ENCODE data around the gene DYRK1A.
A peak's percentile ranks its signal among the peaks of the same experiment; 100 is the strongest.
"Not testable (repeated sequence)": the region's sequence is repeated elsewhere in the genome, so short reads cannot be mapped to it uniquely, and the experiment has no call there.

The DYRK1A gene

GRCh38 chr21:37484535-37485474, 118.2 kb downstream of the DYRK1A start:
- DNase-seq (ENCODE audit: low spot score): no peak

- DNase-seq (ENCODE audit: low spot score): no peak
Observed at GRCh38 chr21:37489553-37489952, 123.0 kb downstream of the DYRK1A start.

DNA sequence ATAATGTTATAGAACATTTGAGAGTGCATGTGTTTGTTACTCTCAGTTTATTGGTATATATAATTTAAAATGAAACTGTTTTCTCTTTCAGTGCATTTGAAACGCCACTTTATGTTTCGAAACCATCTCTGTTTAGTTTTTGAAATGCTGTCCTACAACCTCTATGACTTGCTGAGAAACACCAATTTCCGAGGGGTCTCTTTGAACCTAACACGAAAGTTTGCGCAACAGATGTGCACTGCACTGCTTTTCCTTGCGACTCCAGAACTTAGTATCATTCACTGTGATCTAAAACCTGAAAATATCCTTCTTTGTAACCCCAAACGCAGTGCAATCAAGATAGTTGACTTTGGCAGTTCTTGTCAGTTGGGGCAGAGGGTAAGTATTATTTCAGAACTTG, 123.5 kb downstream of the DYRK1A start:
- no peak for DNase-seq (ENCODE audit: low spot score)

DNA sequence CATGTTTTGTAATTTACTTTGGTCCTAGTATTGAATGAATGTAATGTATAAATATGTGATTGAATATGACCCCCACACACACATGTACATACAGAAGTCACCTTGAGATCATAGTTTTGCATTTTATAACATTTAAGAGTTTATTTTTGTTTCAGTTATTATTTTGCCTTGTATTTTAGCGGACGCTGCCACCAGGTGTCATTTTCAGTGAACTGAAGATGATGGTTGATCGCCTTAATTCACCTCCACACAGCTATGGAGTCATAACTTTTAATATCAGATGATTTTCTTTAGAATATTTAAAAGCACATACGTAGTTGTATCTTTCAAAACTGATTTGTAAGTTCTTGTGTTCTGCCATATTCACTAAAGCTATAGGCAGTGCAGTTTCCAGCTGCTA, 130.4 kb downstream of the DYRK1A start:
- no peak for DNase-seq (ENCODE audit: low spot score)

DNA sequence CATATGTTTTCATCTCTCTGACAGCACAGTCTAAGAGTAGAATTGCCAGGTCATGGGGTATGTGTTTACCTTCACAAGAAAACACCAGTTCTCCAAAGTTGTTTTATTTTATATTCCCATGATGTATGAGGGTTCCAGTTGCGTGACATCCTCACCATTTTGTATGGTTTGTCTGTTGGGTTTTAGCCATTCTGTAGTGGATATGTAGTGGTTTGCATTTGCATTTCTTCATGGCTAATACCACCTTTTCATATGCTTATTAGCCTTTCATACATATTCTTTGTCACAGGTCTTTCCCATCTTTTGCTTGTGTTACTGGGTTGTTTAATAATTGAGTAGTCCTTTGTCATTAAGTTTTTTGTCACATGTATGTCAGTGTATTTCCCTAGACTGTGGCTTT, 132.1 kb downstream of the DYRK1A start:
- no peak for DNase-seq (ENCODE audit: low spot score)

DNA sequence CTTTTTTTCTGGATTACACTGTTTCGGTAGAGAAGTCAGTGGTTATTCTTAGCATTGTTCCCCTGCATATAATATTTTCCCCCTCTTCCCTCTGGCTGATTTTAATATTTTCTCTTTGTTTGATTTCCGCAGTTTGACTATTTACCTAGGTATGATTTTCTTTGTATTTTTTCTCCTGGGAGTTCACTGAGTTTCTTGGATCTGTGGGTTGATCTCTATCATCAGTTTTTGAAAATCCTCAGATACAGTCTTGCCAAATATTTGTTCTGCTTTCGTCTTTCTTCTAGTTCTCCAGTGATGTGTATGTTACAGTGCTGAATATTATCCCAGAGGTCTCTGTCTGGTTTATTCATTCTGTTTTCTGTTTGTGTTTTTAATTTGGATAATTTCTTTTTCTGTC, 136.4 kb downstream of the DYRK1A start:
- DNase-seq (ENCODE audit: low spot score): no peak

GRCh38 chr21:37503848-37504467, 137.4 kb downstream of the DYRK1A start:
- DNase-seq (ENCODE audit: low spot score): peak; percentile 28

- no peak for DNase-seq (ENCODE audit: low spot score)
Observed at GRCh38 chr21:37505963-37506362, 139.4 kb downstream of the DYRK1A start.

GRCh38 chr21:37507716-37508115, 141.1 kb downstream of the DYRK1A start:
- no peak for DNase-seq (ENCODE audit: low spot score)

- no peak for DNase-seq (ENCODE audit: low spot score)
Observed at GRCh38 chr21:37508341-37508740, 141.8 kb downstream of the DYRK1A start.

- no peak for DNase-seq (ENCODE audit: low spot score)
Observed at GRCh38 chr21:37509802-37510393, 143.3 kb downstream of the DYRK1A start.

GRCh38 chr21:37511848-37512247, 145.3 kb downstream of the DYRK1A start:
- no peak for DNase-seq (ENCODE audit: low spot score)

DNA sequence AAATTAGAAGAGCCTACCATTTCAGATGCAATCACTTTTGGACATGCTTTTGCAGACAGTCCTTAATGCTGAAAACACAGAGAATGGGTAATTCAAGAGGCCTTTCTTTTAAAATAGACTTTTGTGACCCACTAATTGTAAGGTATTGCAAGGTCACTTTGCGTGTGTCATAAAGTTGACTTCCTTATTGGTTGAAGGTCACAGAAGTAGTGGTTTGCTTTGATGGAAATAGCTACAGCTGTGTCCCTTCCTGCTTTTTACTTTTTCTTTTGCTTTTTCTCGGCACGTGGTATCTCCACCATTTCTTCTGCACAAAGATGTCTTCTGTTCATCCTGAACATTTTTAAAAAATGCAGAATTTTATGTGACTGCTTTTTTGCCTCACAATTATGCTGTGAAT, 146.8 kb downstream of the DYRK1A start:
- no peak for DNase-seq (ENCODE audit: low spot score)

DNA sequence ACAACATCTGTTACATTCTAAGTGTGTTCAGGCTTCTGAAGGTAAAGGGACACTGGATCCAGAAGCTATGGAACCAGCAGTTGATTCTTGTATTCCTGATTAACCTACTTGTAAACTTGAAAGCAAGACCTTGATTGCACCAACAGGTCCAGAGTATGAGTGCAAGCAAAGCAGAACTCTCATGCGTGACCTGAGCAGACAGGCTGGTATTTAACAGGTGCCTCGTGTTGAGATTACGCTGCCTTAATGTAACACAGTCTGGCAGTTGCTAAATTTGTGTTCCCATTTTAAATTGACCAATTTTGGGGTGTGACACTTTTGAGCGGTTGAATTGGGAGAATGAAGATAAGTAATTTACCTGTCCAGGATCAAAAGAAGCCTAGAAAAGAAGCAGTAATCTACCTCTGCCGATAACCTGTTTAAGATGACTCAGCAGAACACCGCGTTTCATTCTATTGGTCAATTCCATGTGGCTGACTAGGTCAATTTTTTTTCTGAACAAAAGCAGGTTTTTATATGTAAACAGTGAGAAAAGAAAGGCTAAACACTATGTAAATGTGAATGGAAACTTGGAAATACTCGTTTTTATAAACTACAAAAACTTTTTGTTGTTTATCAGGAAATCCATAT, 147.6 kb downstream of the DYRK1A start:
- DNase-seq (ENCODE audit: low spot score): no peak

GRCh38 chr21:37516998-37517397, 150.4 kb downstream of the DYRK1A start:
- DNase-seq (ENCODE audit: low spot score): no peak

- DNase-seq (ENCODE audit: low spot score): no peak
Observed at GRCh38 chr21:37520801-37521200, 154.2 kb downstream of the DYRK1A start.

- no peak for DNase-seq (ENCODE audit: low spot score)
Observed at GRCh38 chr21:37521658-37522057, 155.1 kb downstream of the DYRK1A start.

DNA sequence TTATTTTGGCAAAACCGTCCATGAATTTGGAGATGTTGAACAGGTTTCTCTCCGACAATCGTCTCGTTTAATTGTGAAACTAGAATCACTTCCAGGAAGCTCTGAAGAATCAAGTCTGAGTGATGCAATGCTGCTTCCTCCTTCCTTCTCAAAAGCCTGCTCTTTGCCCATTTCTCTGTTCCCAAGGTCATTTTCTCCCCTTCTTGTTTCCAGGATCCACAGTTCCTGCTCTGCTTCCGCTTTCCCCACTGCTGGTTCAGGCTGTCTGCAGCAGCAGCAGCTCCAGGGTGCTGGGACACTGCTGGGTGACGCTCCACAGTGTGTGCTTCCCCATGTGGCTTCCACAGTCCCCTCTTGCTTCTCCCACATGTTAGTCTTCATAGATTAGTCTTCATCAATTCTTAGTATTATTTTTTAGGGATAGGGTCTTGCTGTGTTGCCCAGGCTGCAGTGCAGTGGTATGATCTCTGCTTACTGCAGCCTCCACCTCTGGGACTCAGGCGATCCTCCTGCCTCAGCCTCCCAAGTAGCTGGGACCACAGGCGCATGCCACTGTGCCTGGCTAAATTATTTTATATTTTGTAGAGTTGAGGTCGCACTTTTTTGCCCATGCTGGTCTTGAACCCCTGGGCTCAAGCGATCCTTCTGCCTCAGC, 156.2 kb downstream of the DYRK1A start:
- DNase-seq (ENCODE audit: low spot score): no peak

- not testable (repeated sequence) for DNase-seq (ENCODE audit: low spot score)
Observed at GRCh38 chr21:37524944-37525343, 158.4 kb downstream of the DYRK1A start.

DNA sequence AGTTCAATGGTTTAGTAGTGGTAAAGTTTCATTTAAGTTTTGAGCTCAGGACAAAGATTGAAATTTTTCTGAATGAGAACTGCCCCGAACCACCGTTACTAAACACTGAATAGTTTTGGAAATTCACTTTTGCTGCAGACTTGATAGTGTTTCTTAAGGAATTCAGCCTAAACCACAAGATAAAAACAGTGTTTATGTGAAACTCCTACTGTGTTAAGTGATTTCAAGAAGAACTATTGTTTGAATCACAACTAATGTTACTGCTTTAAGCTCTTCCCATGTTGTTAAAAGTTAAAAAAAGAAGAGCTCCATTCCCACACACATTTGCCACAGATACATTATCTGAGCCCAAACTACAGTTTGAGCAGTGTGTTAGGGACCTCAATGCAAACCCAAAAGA, 159.2 kb downstream of the DYRK1A start:
- no peak for DNase-seq (ENCODE audit: low spot score)

DNA sequence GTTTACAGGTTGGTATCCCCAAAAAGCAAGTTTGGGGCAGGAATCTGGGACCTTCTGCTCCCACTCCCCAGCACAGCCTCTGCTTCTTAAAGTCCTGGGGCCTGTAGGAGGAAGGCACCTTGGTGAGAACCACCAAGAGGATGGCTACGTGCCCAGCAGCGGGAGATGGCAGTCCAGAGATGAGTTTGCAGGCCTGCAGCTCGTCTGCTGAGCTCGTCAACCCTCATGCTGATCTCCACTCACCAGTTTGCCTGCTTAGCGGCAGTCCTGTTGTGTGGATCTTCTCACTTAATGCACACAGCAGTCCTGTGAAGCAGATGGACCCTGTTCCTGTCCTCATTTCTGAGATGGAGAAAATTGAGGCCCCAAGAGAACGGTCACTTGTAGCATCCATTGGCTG, 160.5 kb downstream of the DYRK1A start:
- DNase-seq (ENCODE audit: low spot score): no peak

GRCh38 chr21:37527716-37528115, 161.1 kb downstream of the DYRK1A start:
- no peak for DNase-seq (ENCODE audit: low spot score)

Data from activated CD4-positive, alpha-beta T cell treated with anti-CD3 and anti-CD28 coated beads, Interleukin-2, Interleukin-4, amounts not matched to agents 100 ng/mL and 50 ng/mL, durations not matched to agents 16 hours and 8 hours (primary cell).